Tibial nerve (tissue), 3 donors: ENCODE data around the gene KCNH1.

Source experiments
- POLR2A ChIP-seq, 2 donors: fragments of 450-650 bp; IDR thresholded peaks; one replicate each; pipeline ENCODE4 v1.6.1; 2017; ENCODE audit warnings: antibody characterized with exemption in 2 of 2, mild to moderate bottlenecking in 2 of 2, moderate library complexity in 2 of 2
- TF ChIP-seq, protein P1 (sequence below), 5 experiments: fragments of 200-600 bp in 3 of 5; fragments of 450-650 bp in 2 of 5; sonication (generic) in 3 of 5; IDR thresholded peaks; one replicate each; pipeline ENCODE4 v1.5.1; 2016 to 2019; ENCODE audit warnings: antibody characterized with exemption in 5 of 5, mild to moderate bottlenecking in 3 of 5, moderate library complexity in 2 of 5

DNA sequence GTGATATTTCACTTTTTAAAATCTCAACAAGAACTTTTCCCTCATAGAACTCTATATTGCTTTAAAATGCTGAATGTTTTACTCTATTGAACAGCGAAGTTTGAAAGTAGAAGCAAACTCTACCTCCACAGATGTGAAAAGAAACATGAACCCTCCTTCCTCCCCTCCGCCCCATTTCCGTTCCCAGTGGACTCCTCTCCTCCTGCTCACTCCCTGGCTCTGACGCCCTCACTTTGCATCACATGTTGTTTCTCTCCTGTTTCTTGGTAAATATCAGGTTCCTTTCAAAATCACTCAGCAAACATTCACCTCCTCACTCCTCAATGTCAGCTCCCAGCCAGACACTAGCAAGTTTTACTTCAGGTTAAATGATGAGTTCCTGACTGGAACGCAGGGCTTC is 34.6 kb downstream of the KCNH1 start:
- TF ChIP-seq, protein P1, sequence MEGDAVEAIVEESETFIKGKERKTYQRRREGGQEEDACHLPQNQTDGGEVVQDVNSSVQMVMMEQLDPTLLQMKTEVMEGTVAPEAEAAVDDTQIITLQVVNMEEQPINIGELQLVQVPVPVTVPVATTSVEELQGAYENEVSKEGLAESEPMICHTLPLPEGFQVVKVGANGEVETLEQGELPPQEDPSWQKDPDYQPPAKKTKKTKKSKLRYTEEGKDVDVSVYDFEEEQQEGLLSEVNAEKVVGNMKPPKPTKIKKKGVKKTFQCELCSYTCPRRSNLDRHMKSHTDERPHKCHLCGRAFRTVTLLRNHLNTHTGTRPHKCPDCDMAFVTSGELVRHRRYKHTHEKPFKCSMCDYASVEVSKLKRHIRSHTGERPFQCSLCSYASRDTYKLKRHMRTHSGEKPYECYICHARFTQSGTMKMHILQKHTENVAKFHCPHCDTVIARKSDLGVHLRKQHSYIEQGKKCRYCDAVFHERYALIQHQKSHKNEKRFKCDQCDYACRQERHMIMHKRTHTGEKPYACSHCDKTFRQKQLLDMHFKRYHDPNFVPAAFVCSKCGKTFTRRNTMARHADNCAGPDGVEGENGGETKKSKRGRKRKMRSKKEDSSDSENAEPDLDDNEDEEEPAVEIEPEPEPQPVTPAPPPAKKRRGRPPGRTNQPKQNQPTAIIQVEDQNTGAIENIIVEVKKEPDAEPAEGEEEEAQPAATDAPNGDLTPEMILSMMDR (IDR thresholded peaks at IDR 0.05), result no peak
- TF ChIP-seq POLR2A (IDR thresholded peaks at IDR 0.05), result no peak
